ENCODE data around the gene GLIPR1.

GLIPR1 gene

DNA sequence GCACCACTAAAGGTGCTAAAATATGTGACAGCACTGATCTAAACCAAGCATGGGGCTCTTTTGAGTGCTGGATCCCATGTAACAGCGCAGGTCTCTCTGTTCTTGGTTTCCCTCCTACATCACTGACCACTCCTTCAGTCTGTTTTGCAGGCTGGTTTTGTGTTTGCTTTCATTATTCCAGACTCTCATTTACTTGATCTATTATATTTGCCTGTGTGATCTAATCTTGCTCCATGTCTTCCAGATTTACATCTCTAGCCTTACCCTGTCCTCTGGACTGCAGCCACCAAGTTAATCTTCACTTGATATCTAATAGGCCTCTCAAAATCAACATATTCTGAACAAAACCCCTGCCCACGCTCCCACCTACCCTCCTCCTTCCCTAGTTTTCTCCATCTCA, 8.6 kb downstream of the GLIPR1 start:
- WGBS, 2 donors (ENCODE audit: extremely low coverage in 2 of 2, insufficient read length in 2 of 2, insufficient replicate concordance in 1 of 2), result no CpG with 5 or more reads among the region's 2 CpGs
- Histone ChIP-seq H2AK5ac (ENCODE audit: low read depth, low read length) (no peak overlapping the region), H3K9ac (ENCODE audit: low read depth, low read length, poor library complexity) (no peak overlapping the region), H2BK12ac (ENCODE audit: low read length) (no peak overlapping the region), H3K4me2 (ENCODE audit: insufficient read depth, low read length, poor library complexity, severe bottlenecking) (no peak overlapping the region), H3K36me3 (replicated peaks in 1 of 2; ENCODE audit: control insufficient read depth in 2 of 2, insufficient read depth in 2 of 2, low read length in 2 of 2) (peaks cover 0 to 4% of the 10 kb centered on the region in 2 donors), H2BK5ac (ENCODE audit: low read length) (no peak overlapping the region), H3K79me1 (ENCODE audit: low read depth, low read length) (no peaks in the 10 kb centered on the region), H3K23ac (ENCODE audit: low read depth, low read length, poor library complexity) (no peak overlapping the region), H2BK15ac (ENCODE audit: low read length) (no peak overlapping the region), H2AFZ (ENCODE audit: low read length) (no peak overlapping the region), H4K91ac (ENCODE audit: low read depth, low read length, poor library complexity) (no peak overlapping the region), H3K9me3 (replicated peaks in 1 of 2; ENCODE audit: control insufficient read depth in 2 of 2, insufficient read depth in 1 of 2, low read depth in 1 of 2, low read length in 2 of 2) (no peaks in the 10 kb centered on the region), H3K27me3 (ENCODE audit: control insufficient read depth in 3 of 3, insufficient read depth in 3 of 3, low read depth in 1 of 3, low read length in 3 of 3) (no peaks in the 10 kb centered on the region), H3K4ac (ENCODE audit: low read length) (no peak overlapping the region), H3K27ac (replicated peaks; ENCODE audit: low read length) (no peak overlapping the region), H3K4me1 (ENCODE audit: control insufficient read depth in 2 of 2, insufficient read depth in 1 of 2, low read depth in 1 of 2, low read length in 2 of 2) (peaks cover 0 to 2% of the 10 kb centered on the region in 2 donors), H4K8ac (ENCODE audit: low read depth, low read length) (no peak overlapping the region), H3K18ac (ENCODE audit: low read length) (no peak overlapping the region), H3K4me3 (ENCODE audit: low read length in 2 of 2) (no peak overlapping the region), H2BK120ac (ENCODE audit: low read depth, low read length) (no peak overlapping the region), H3K14ac (ENCODE audit: low read length) (no peak overlapping the region)
- no peak for DNase-seq (ENCODE audit: low spot score)

GRCh38 chr12:75489613-75490210, 9.2 kb downstream of the GLIPR1 start:
- Histone ChIP-seq H3K9me3 (replicated peaks in 1 of 2; ENCODE audit: control insufficient read depth in 2 of 2, insufficient read depth in 1 of 2, low read depth in 1 of 2, low read length in 2 of 2) (no peaks in the 10 kb centered on the region), H3K27me3 (ENCODE audit: control insufficient read depth in 3 of 3, insufficient read depth in 3 of 3, low read depth in 1 of 3, low read length in 3 of 3) (no peaks in the 10 kb centered on the region), H2BK12ac (ENCODE audit: low read length) (no peak overlapping the region), H3K27ac (replicated peaks; ENCODE audit: low read length) (no peak overlapping the region), H3K4me1 (ENCODE audit: control insufficient read depth in 2 of 2, insufficient read depth in 1 of 2, low read depth in 1 of 2, low read length in 2 of 2) (peaks cover 0 to 2% of the 10 kb centered on the region in 2 donors), H3K23ac (ENCODE audit: low read depth, low read length, poor library complexity) (no peak overlapping the region), H2BK5ac (ENCODE audit: low read length) (no peak overlapping the region), H3K18ac (ENCODE audit: low read length) (no peak overlapping the region), H2BK15ac (ENCODE audit: low read length) (no peak overlapping the region), H2AFZ (ENCODE audit: low read length) (no peak overlapping the region), H3K4me3 (ENCODE audit: low read length in 2 of 2) (no peak overlapping the region), H4K8ac (ENCODE audit: low read depth, low read length) (no peak overlapping the region), H4K91ac (ENCODE audit: low read depth, low read length, poor library complexity) (no peak overlapping the region), H3K9ac (ENCODE audit: low read depth, low read length, poor library complexity) (no peak overlapping the region), H3K4me2 (ENCODE audit: insufficient read depth, low read length, poor library complexity, severe bottlenecking) (no peak overlapping the region), H2AK5ac (ENCODE audit: low read depth, low read length) (no peak overlapping the region), H2BK120ac (ENCODE audit: low read depth, low read length) (no peak overlapping the region), H3K79me1 (ENCODE audit: low read depth, low read length) (no peaks in the 10 kb centered on the region), H3K36me3 (replicated peaks in 1 of 2; ENCODE audit: control insufficient read depth in 2 of 2, insufficient read depth in 2 of 2, low read length in 2 of 2) (peaks cover 0 to 8% of the 10 kb centered on the region in 2 donors), H3K4ac (ENCODE audit: low read length) (no peak overlapping the region), H3K14ac (ENCODE audit: low read length) (no peak overlapping the region)
- no peak for DNase-seq (ENCODE audit: low spot score)
- no CpG with 5 or more reads among the region's 7 CpGs for WGBS, 2 donors (ENCODE audit: extremely low coverage in 2 of 2, insufficient read length in 2 of 2, insufficient replicate concordance in 1 of 2)

DNA sequence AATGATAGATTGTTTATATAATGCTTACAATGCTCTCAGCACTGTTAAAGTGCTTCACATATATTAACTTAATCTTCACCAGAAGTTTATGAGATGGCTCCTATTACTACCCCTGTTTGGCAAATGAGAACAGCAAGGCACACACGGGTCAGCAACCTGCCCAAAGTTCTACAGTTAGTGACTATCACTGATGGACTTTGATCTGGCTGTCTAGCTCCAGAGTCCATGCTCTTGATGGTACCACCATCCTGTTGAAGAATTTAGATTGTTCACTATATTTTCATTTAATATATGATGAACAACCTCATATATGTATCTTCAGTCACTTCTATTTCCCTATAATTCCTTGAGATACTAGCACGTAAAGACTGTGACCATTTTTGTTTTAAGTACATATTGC, 10.6 kb downstream of the GLIPR1 start:
- Histone ChIP-seq H3K4me2 (ENCODE audit: insufficient read depth, low read length, poor library complexity, severe bottlenecking) (no peak overlapping the region), H2AFZ (ENCODE audit: low read length) (no peak overlapping the region), H3K27me3 (ENCODE audit: control insufficient read depth in 3 of 3, insufficient read depth in 3 of 3, low read depth in 1 of 3, low read length in 3 of 3) (no peaks in the 10 kb centered on the region), H2BK15ac (ENCODE audit: low read length) (no peak overlapping the region), H3K27ac (replicated peaks; ENCODE audit: low read length) (no peak overlapping the region), H3K36me3 (replicated peaks in 1 of 2; ENCODE audit: control insufficient read depth in 2 of 2, insufficient read depth in 2 of 2, low read length in 2 of 2) (peaks cover 0 to 22% of the 10 kb centered on the region in 2 donors), H3K23ac (ENCODE audit: low read depth, low read length, poor library complexity) (no peak overlapping the region), H2AK5ac (ENCODE audit: low read depth, low read length) (no peak overlapping the region), H3K4ac (ENCODE audit: low read length) (no peak overlapping the region), H2BK120ac (ENCODE audit: low read depth, low read length) (no peak overlapping the region), H3K4me1 (ENCODE audit: control insufficient read depth in 2 of 2, insufficient read depth in 1 of 2, low read depth in 1 of 2, low read length in 2 of 2) (peaks cover 0 to 2% of the 10 kb centered on the region in 2 donors), H4K8ac (ENCODE audit: low read depth, low read length) (no peak overlapping the region), H4K91ac (ENCODE audit: low read depth, low read length, poor library complexity) (no peak overlapping the region), H3K79me1 (ENCODE audit: low read depth, low read length) (no peaks in the 10 kb centered on the region), H3K18ac (ENCODE audit: low read length) (no peak overlapping the region), H2BK5ac (ENCODE audit: low read length) (no peak overlapping the region), H3K9ac (ENCODE audit: low read depth, low read length, poor library complexity) (no peak overlapping the region), H3K14ac (ENCODE audit: low read length) (no peak overlapping the region), H3K9me3 (replicated peaks in 1 of 2; ENCODE audit: control insufficient read depth in 2 of 2, insufficient read depth in 1 of 2, low read depth in 1 of 2, low read length in 2 of 2) (no peaks in the 10 kb centered on the region), H2BK12ac (ENCODE audit: low read length) (no peak overlapping the region), H3K4me3 (ENCODE audit: low read length in 2 of 2) (no peak overlapping the region)
- WGBS, 2 donors (ENCODE audit: extremely low coverage in 2 of 2, insufficient read length in 2 of 2, insufficient replicate concordance in 1 of 2), result no CpG with 5 or more reads among the region's 2 CpGs
- no peak for DNase-seq (ENCODE audit: low spot score)

GRCh38 chr12:75503459-75503858, 22.9 kb downstream of the GLIPR1 start:
- Histone ChIP-seq H2AFZ (ENCODE audit: low read length) (no peak overlapping the region), H3K14ac (ENCODE audit: low read length) (no peak overlapping the region), H3K18ac (ENCODE audit: low read length) (no peak overlapping the region), H3K23ac (ENCODE audit: low read depth, low read length, poor library complexity) (no peak overlapping the region), H2BK5ac (ENCODE audit: low read length) (no peak overlapping the region), H2BK12ac (ENCODE audit: low read length) (no peak overlapping the region), H3K27ac (replicated peaks; ENCODE audit: low read length) (no peak overlapping the region), H2BK120ac (ENCODE audit: low read depth, low read length) (no peak overlapping the region), H3K9me3 (replicated peaks in 1 of 2; ENCODE audit: control insufficient read depth in 2 of 2, insufficient read depth in 1 of 2, low read depth in 1 of 2, low read length in 2 of 2) (no peaks in the 10 kb centered on the region), H3K9ac (ENCODE audit: low read depth, low read length, poor library complexity) (no peak overlapping the region), H4K91ac (ENCODE audit: low read depth, low read length, poor library complexity) (no peak overlapping the region), H3K36me3 (replicated peaks in 1 of 2; ENCODE audit: control insufficient read depth in 2 of 2, insufficient read depth in 2 of 2, low read length in 2 of 2) (peaks cover 6 to 100% of the 10 kb centered on the region in 2 donors), H2AK5ac (ENCODE audit: low read depth, low read length) (no peak overlapping the region), H3K27me3 (ENCODE audit: control insufficient read depth in 3 of 3, insufficient read depth in 3 of 3, low read depth in 1 of 3, low read length in 3 of 3) (no peaks in the 10 kb centered on the region), H3K4me2 (ENCODE audit: insufficient read depth, low read length, poor library complexity, severe bottlenecking) (no peak overlapping the region), H4K8ac (ENCODE audit: low read depth, low read length) (no peak overlapping the region), H3K4me1 (ENCODE audit: control insufficient read depth in 2 of 2, insufficient read depth in 1 of 2, low read depth in 1 of 2, low read length in 2 of 2) (no peaks in the 10 kb centered on the region), H3K79me1 (ENCODE audit: low read depth, low read length) (no peaks in the 10 kb centered on the region), H2BK15ac (ENCODE audit: low read length) (no peak overlapping the region), H3K4ac (ENCODE audit: low read length) (no peak overlapping the region), H3K4me3 (ENCODE audit: low read length in 2 of 2) (no peak overlapping the region)
- DNase-seq (ENCODE audit: low spot score), result no peak
- no CpG with 5 or more reads among the region's 3 CpGs for WGBS, 2 donors (ENCODE audit: extremely low coverage in 2 of 2, insufficient read length in 2 of 2, insufficient replicate concordance in 1 of 2)
